ENCODE results near the gene CXCL6.

The CXCL6 gene

GRCh38 chr4:73859614-73860088 is 23.2 kb downstream of the CXCL6 start:
- no peak for TF ChIP-seq CTCF (IDR thresholded peaks at IDR 0.05; ENCODE audit: extremely low read depth, missing control alignments)
- DNase-seq (ENCODE audit: low spot score), result no peak

GRCh38 chr4:73860181-73860580 is 23.7 kb downstream of the CXCL6 start:
- TF ChIP-seq CTCF (IDR thresholded peaks at IDR 0.05; ENCODE audit: extremely low read depth, missing control alignments), result no peak
- DNase-seq (ENCODE audit: low spot score), result no peak

DNA sequence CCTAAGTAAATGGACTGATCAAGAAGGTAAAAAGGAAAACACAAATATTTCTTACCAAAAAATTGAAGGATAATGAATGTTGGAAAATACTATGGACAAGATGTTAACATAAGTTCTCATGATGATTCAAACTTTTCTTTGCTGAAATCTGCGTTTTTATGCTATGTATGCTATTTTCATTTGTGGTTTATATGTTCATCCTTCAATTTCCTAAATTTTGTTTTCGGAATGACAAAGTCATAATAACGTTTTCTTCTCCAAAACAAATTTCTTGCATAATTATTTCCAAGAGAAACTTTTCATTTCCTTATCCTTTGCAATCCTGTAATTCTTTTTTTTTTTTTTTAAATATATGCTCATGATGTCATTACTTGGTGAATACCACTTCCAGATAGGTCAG is 24.4 kb downstream of the CXCL6 start:
- no peak for DNase-seq (ENCODE audit: low spot score)
- no peak for TF ChIP-seq CTCF (IDR thresholded peaks at IDR 0.05; ENCODE audit: extremely low read depth, missing control alignments)

GRCh38 chr4:73862322-73862721 is 25.8 kb downstream of the CXCL6 start:
- TF ChIP-seq CTCF (IDR thresholded peaks at IDR 0.05; ENCODE audit: extremely low read depth, missing control alignments), result no peak
- no peak for DNase-seq (ENCODE audit: low spot score)

DNA sequence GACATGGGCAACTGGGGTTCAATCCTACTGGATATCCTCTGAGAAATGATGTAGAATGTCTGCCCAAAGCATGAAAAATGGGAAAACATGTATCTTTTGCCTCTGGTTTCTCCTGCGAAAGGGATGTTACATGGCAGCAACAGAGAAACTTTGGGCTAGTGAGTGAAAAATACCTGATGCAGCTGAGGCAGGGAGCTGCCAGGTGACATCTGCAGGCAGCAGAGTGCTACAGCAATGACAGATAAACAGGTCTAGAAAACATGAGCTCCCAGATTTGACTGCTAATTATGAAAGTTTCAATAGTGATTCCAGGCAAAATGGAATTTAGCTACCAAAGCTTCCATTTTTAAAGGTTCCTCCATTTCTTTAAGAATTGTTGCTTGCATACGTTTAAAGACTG is 27.9 kb downstream of the CXCL6 start:
- DNase-seq (ENCODE audit: low spot score), result peak; percentile 31
- peak; percentile 31 for TF ChIP-seq CTCF (IDR thresholded peaks at IDR 0.05; ENCODE audit: extremely low read depth, missing control alignments)

DNA sequence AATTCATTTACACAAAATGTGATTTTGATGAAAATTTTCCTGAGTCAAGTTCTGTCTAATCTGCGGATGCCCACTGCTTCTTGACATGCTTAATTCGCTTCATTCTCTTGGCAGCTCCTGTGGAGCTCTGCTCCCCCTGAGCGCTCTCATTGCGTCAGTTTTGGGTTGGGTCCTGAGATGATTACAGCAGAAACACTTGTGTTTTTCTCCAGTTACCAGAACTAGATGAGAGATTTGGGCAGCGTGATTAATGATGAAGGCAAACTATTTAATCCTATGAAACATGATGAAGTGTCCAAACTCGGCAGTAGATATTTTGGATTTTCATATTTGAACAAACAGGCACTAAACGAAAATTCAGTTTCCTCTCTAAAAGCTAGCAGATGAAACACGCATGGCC is 28.5 kb downstream of the CXCL6 start:
- no peak for TF ChIP-seq CTCF (IDR thresholded peaks at IDR 0.05; ENCODE audit: extremely low read depth, missing control alignments)

GRCh38 chr4:73865431-73866096 is 29.1 kb downstream of the CXCL6 start:
- no peak for TF ChIP-seq CTCF (IDR thresholded peaks at IDR 0.05; ENCODE audit: extremely low read depth, missing control alignments)
- no peak for DNase-seq (ENCODE audit: low spot score)

More for the DNA sequence above, 28.5 kb downstream of the CXCL6 start:
- DNase-seq (ENCODE audit: low spot score), result no peak

All from GM20000 (cell line).